SJSA1 (cell line): ENCODE data around the gene CAMTA1. TPM values are rescaled to one million over a fixed set of nuclear protein-coding genes. Genes with fewer than 3 reads are reported as not detected.
A peak's percentile ranks its signal among the peaks of the same experiment; 100 is the strongest.

ENCODE experiments used
- DNase-seq, 2 experiments: peaks; one replicate each; pipeline ENCODE4 v3.0.0-alpha.2; 2015 to 2020; ENCODE audit warnings: low spot score in 2 of 2, low read depth in 1 of 2
- H3K27ac ChIP-seq: fragments of 250-450 bp; sonication (Bioruptor Pico); 2 replicates; pipeline ENCODE4 v1.5.1; 2020; ENCODE audit warnings: mild to moderate bottlenecking, moderate library complexity
- H3K27me3 ChIP-seq: fragments of 250-450 bp; sonication (Bioruptor Pico); replicated peaks from 2 replicates; pipeline ENCODE4 v1.5.1; 2020; ENCODE audit warnings: mild to moderate bottlenecking, moderate library complexity
- H3K36me3 ChIP-seq: fragments of 250-450 bp; sonication (Bioruptor Pico); 2 replicates; pipeline ENCODE4 v1.5.1; 2020; ENCODE audit warnings: mild to moderate bottlenecking
- H3K4me1 ChIP-seq: fragments of 250-450 bp; sonication (Bioruptor Pico); replicated peaks from 2 replicates; pipeline ENCODE4 v1.6.1; 2021; ENCODE audit warnings: mild to moderate bottlenecking
- H3K4me3 ChIP-seq: fragments of 250-450 bp; sonication (Bioruptor Pico); 2 replicates; pipeline ENCODE4 v1.5.1; 2020; ENCODE audit warnings: mild to moderate bottlenecking
- H3K9me3 ChIP-seq: fragments of 250-450 bp; sonication (Bioruptor Pico); replicated peaks from 2 replicates; pipeline ENCODE4 v1.5.1; 2020; ENCODE audit warnings: mild to moderate bottlenecking
- total RNA-seq: library from RNA; depleted of rRNA; stranded (reverse); fragments of >200 nt; shearing (Covaris generic); gene quantifications from 2 replicates; pipeline ENCODE4 v1.2.3, GENCODE V29; 2014

CAMTA1 gene
- total RNA-seq, 1 experiment from 2014 or later: 136 TPM

DNA sequence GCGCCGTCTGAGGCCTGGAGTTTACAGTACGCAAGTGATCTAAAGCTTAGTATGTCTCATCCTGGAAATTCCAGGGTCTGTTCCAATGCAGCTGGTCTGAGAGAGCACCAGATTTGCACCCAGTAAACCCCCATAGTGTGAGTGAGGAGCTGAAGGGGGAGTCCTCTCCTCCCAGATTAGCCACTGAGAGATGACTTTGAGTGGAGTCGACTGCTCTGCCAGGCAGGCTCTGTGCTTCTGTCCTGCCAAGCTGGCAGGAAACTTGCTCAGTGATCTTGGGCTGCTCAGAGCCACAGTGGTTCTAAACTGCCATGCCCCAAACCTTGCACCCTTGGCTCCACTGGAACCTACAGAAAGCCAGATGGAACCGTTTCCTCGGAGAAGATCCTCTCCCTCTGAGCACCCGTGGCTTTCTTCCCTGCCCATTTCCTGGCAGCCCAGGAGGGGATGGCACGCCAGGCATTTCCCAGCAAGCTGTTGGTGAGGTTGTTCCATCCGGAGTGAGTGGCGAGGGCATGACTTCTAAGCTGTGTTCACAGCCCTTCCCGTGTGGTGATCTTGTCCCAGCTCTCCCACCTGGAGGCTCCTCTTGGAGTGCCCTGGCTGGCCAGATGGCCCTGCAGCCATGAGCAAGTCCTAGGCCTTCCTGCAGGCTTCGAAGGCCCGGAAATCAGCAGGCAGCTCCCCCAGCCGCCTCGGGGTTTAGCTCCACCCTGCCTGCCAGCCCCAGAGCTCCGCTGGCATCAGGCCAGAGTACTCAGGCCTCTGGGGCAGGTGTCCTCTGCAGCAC, 859.9 kb downstream of the CAMTA1 start:
- DNase-seq: no peak
- Histone ChIP-seq H3K27me3 (no peaks in the 10 kb centered on the region; the same call in none of the 2 replicates), H3K4me3 (no peak overlapping the region), H3K4me1 (no peaks in the 10 kb centered on the region), H3K36me3 (no peaks in the 10 kb centered on the region), H3K9me3 (no peaks in the 10 kb centered on the region), H3K27ac (no peak overlapping the region)

DNA sequence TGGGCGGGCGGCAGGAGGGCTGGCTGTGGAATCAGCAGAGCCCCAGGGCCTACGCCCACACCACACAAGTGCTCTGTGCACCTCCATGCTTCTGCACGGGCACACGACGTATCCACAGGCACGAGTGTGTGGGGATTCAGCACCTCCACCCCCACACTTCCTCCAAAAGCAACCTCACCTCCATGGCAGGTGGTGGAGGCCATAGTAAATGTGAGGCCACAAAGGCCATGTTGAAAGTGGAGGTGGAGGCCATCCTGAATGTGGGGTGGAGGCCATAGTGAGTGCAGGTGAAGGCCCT, 860.4 kb downstream of the CAMTA1 start:
- H3K4me1 ChIP-seq: no peaks in the 10 kb centered on the region

DNA sequence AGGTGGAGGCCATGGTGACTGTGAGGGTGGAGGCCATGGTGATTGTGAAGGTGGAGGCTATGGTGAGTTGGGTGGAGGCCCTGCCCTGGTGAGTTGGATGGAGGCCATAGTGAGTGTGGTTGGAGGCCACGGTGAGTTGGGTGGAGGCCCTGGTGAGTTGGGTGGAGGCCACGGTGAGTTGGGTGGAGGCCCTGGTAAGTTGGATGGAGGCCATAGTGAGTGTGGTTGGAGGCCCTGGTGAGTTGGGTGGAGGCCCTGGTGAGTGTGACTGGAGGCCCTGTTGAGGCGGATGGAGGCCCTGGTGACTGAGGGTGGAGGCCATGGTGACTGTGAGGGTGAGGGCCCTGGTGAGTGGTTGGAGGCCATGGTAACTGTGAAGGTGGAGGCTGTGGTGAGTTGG, 860.9 kb downstream of the CAMTA1 start:
- no peaks in the 10 kb centered on the region for H3K4me1 ChIP-seq
- no peaks in the 10 kb centered on the region for H3K36me3 ChIP-seq
- H3K27me3 ChIP-seq: no peaks in the 10 kb centered on the region; the same call in none of the 2 replicates
- no peaks in the 10 kb centered on the region for H3K9me3 ChIP-seq
- H3K27ac ChIP-seq: no peak overlapping the region
- H3K4me3 ChIP-seq: no peak overlapping the region
- DNase-seq: no peak

More for the DNA sequence above, 860.4 kb downstream of the CAMTA1 start:
- no peaks in the 10 kb centered on the region; the same call in none of the 2 replicates for H3K27me3 ChIP-seq
- no peaks in the 10 kb centered on the region for H3K36me3 ChIP-seq
- no peak overlapping the region for H3K27ac ChIP-seq
- no peaks in the 10 kb centered on the region for H3K9me3 ChIP-seq
- DNase-seq: no peak
- no peak overlapping the region for H3K4me3 ChIP-seq

DNA sequence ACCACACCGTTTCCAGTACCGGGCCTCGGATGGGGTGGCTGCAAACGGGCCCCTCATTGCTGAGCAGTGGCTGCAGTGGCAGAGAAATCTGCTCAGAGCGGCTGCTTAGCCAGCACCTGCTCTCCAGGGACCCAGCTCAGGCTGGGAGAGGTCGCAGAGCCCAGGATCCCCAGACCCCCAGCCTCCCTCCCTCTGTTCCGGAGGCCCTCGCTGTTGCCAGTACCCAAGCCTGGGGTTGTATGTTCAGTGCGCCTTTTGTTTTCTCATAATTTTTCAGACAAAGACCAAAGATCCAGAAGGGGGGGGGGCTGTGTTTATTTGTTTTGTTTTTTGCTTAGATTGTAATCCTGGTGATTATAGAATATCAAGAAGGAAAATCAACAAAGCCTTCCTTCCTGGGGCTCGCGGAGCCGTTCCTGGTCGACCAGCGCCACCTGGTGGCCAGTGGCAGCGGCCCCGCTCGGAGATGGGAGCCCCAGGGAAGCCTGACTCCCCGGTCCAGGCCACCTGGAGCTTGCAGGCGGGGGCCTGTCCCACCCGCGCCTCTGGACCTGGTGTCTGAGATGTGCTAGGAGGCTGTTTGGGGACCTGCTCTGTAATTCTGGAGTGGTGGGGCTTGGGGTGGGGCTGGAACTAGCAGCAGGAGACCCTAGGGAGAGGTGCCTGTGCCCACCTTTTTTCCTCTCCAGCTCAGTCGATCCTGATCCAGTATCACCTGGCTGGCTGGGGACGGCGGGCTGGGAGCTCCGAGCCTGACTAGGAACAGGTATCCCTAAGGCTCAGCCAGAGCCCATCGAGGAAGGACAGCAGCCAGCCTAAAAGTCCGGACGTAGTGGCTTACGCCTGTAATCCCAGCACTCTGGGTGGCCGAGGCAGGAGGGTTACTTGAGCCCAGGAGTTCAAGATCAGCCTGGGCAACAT, 862.0 kb downstream of the CAMTA1 start:
- Histone ChIP-seq H3K4me3 (no peak overlapping the region), H3K36me3 (no peaks in the 10 kb centered on the region), H3K9me3 (no peaks in the 10 kb centered on the region), H3K27ac (no peak overlapping the region), H3K27me3 (no peaks in the 10 kb centered on the region; the same call in 1 of the 2 replicates), H3K4me1 (no peaks in the 10 kb centered on the region)
- DNase-seq: peak; percentile 52 to 64

DNA sequence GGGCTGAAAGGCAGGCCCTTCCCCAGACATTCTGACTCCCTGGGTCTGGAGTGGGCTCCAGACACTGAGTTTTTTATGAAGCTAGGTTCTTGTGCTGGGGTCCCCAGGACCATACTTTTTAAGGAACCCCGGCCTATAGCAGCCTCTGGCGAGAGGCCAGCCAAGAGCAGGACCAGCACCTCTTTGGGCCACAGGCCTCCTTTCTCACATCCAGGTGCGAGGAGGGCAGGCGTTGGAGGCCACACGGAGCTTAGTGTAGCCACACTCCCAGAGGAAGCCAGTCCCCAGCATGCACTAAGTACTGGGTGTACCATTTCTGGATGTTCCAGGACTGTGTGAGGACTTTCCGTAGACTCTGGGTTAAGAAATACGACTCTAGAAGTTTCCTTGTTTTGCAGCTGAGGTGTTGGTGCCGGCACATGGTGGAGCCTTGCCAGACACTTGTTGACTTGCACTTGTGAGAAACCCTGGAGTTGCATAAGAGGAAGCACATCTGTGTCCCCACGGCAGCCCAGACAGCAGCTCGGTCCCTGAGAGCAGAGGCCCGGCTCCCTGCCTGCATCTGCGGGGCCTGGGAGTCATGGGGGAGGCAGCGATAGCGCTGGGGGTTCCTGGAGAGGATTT, 863.6 kb downstream of the CAMTA1 start:
- no peak overlapping the region for H3K27ac ChIP-seq
- DNase-seq: no peak
- H3K36me3 ChIP-seq: no peaks in the 10 kb centered on the region
- H3K4me3 ChIP-seq: no peak overlapping the region
- H3K9me3 ChIP-seq: no peaks in the 10 kb centered on the region
- H3K27me3 ChIP-seq: no peaks in the 10 kb centered on the region; the same call in 1 of the 2 replicates
- no peaks in the 10 kb centered on the region for H3K4me1 ChIP-seq

DNA sequence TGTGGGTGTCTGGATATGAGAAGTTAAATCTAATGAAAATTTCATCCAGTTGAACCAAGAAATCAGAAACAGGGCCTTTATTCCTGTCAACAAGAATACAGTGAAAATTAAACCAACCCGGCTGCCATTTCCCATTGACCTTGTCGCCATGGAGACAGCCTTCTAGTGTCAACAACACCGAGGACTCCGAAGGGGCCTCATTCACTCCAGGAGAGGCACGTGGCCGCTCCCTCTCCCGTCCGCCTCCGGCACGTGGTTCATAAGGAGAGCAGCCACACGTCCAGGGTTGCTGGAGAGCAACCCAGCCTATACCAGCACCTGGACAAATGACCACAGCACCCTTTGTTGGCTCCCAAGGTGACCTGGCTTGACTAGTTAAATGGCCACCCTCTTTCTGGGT, 865.5 kb downstream of the CAMTA1 start:
- no peaks in the 10 kb centered on the region for H3K4me1 ChIP-seq
- DNase-seq: no peak
- H3K27me3 ChIP-seq: no peaks in the 10 kb centered on the region; the same call in 1 of the 2 replicates
- no peaks in the 10 kb centered on the region for H3K36me3 ChIP-seq
- H3K9me3 ChIP-seq: no peaks in the 10 kb centered on the region
- H3K4me3 ChIP-seq: no peak overlapping the region
- no peak overlapping the region for H3K27ac ChIP-seq

DNA sequence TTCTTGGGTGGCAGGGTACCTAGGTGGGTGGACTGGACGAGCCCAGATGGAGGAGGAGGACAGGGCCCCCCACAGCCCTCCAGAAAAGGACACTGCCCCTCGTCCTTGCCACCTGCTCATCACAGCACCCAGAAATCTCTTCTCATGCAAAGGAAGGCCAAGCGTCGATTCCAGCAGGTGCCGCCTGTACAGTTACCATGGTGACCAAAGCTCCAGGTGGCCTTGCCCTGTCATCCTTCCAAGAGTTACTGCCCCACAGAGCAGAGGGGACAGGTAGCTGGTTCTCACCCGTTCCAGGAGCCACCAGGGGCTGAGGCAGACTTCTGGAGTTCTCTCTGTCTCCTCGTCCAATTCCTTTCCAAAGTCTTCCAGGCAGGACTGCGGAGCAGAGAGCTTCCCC, 865.9 kb downstream of the CAMTA1 start:
- H3K27me3 ChIP-seq: no peaks in the 10 kb centered on the region; the same call in 1 of the 2 replicates
- no peak for DNase-seq
- no peaks in the 10 kb centered on the region for H3K36me3 ChIP-seq
- no peak overlapping the region for H3K27ac ChIP-seq
- no peaks in the 10 kb centered on the region for H3K9me3 ChIP-seq
- H3K4me1 ChIP-seq: no peaks in the 10 kb centered on the region
- H3K4me3 ChIP-seq: no peak overlapping the region

DNA sequence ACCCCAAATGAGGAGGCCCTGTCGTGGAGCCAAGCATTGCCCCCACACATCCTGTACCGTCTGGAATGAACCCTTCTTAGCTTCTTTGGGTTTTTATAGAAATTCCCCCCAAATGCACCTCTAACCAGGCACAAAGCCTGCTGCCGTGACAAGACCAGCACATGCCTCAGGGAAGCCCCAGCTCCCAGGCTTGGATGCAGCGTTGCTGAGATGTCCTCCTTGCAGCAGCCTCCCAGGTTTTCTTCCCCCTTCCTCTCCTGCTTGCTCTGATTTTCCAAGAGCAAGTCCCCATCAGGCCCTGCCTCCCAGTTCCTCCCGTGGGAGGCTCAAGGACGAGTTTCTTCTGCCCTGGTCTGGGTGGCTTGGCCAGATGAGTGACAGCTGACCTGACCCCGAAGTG, 866.8 kb downstream of the CAMTA1 start:
- Histone ChIP-seq H3K4me3 (no peak overlapping the region), H3K36me3 (no peaks in the 10 kb centered on the region), H3K27me3 (no peaks in the 10 kb centered on the region; the same call in 1 of the 2 replicates), H3K9me3 (no peaks in the 10 kb centered on the region), H3K27ac (no peak overlapping the region), H3K4me1 (no peaks in the 10 kb centered on the region)
- no peak for DNase-seq

DNA sequence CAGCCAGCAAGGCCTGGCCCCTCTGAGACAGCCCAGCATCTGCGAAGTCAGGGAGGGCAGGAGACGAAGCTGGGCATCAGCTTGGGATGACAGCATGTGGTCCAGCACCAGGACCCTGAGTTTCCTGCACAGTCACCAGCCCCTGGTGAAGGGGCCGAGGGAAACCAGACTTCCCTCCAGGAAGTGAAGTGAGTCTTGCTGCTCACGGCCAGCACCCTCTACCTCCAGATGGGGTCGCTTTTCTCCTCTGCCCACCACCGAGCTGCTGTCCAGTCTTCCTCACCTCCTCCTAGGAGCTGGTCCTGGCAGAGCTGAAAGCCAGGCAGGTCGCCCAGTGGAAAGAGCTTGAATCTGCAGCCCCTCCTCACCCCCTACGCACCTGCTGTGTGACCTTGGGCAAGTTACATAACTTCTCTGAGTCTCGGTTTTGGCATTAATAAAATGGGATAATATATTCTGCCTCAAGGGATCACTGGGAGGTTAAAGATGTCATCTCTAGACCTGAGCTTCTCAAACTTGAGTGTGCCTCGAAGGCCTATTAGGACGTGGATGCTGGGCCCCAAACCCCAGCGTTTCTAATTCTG, 867.4 kb downstream of the CAMTA1 start:
- no peaks in the 10 kb centered on the region for H3K4me1 ChIP-seq
- H3K9me3 ChIP-seq: no peaks in the 10 kb centered on the region
- H3K36me3 ChIP-seq: no peaks in the 10 kb centered on the region
- H3K4me3 ChIP-seq: no peak overlapping the region
- H3K27ac ChIP-seq: no peak overlapping the region
- no peak for DNase-seq
- H3K27me3 ChIP-seq: no peaks in the 10 kb centered on the region; the same call in 1 of the 2 replicates

DNA sequence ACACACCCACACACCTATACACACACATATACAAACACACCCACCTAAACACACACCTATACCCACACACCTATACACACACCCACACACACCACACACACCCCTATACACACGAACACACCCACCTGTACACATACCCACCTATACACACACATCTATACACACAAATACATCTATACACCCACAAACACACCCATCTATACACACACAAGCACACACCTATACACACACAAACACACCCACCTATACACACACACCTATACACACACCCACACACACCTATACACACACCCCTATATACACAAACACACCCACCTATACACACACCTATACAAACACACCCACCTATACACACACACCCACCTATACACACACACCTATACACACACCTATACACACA, 869.5 kb downstream of the CAMTA1 start:
- no peak for DNase-seq
- Histone ChIP-seq H3K27ac (no peak overlapping the region), H3K4me1 (no peaks in the 10 kb centered on the region), H3K27me3 (no peaks in the 10 kb centered on the region; the same call in 1 of the 2 replicates), H3K9me3 (no peaks in the 10 kb centered on the region), H3K36me3 (no peaks in the 10 kb centered on the region), H3K4me3 (no peak overlapping the region)

DNA sequence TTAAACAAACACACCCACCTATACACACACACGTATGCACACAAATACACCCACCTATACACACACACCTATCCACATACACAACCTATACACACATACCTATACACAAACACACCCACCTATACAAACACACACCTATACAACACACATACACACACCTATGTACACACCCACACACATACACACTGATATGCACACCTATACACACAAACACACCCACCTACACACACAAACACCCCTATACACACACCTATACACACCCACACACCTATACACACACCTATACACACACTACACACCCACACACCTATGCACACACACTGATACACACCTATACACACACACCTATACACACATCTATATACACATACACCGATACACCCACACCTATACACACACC, 870.1 kb downstream of the CAMTA1 start:
- no peaks in the 10 kb centered on the region for H3K9me3 ChIP-seq
- H3K36me3 ChIP-seq: no peaks in the 10 kb centered on the region
- no peaks in the 10 kb centered on the region; the same call in 1 of the 2 replicates for H3K27me3 ChIP-seq
- no peak overlapping the region for H3K27ac ChIP-seq
- no peak for DNase-seq
- H3K4me3 ChIP-seq: no peak overlapping the region
- no peaks in the 10 kb centered on the region for H3K4me1 ChIP-seq

DNA sequence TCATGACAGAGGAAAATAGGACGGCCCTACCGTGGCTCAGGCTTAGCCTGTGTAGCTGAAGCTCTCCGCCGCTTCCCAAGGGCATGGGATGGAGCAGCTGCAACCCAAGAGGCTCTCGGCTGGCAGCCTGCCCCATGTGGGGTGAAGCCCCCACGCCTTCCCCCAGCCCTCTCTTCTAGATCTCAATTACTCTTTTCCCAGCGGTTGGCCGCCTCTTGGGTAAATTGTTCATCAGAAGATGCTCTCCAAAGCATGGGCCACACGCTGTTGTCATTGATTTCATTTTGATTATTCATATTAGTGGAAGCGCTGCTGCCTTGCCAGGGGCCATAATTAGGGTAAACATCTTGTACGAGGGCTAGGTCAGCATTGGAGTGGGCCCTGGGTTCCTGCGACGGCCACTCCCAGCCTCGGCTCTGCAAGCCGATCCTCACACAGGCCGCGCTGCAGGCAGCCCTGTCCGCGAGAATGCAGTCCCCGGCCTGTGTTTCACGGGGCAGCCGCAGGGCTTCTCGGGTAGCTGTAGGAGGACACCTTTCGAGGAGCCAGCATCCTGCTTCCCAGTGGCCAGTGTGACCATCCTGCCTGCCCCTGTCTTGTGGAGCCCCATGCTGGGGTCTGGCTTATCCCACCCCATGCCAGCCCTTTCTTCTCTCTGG, 871.4 kb downstream of the CAMTA1 start:
- DNase-seq: no peak
- no peaks in the 10 kb centered on the region for H3K9me3 ChIP-seq
- H3K27ac ChIP-seq: no peak overlapping the region
- no peaks in the 10 kb centered on the region for H3K4me1 ChIP-seq
- H3K27me3 ChIP-seq: peaks cover 12% of the 10 kb centered on the region; the same call in 1 of the 2 replicates
- H3K4me3 ChIP-seq: no peak overlapping the region
- no peaks in the 10 kb centered on the region for H3K36me3 ChIP-seq
